ENCODE results near the gene NPHP3. TPM values are rescaled to one million over a fixed set of nuclear protein-coding genes. Genes with fewer than 3 reads are reported as not detected.
"Not testable (repeated sequence)": the region's sequence is repeated elsewhere in the genome, so short reads cannot be mapped to it uniquely, and the experiment has no call there.

Gene NPHP3
- polyA plus RNA-seq, 1 of the 3 experiments (the other 2 are of a cell fraction) = 19.0 TPM

DNA sequence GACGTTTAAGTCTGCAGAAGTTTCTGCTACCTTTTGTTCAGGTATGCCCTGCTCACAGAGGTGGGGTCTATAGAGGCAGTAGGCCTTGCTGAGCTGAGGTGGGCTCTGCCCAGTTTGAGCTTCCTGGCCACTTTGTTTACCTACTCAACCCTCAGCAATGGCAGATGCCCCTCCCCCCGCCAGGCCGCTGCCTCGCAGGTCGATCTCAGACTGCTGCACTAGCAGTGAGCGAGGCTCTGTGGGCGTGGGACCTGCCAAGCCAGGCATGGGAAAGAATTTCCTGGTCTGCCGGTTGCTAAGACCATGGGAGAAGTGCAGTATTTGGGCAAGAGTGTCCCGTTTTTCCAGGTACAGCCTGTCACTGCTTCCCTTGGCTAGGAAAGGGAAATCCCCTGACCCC is 24.5 kb upstream of the NPHP3 start:
- H3K79me2 ChIP-seq (ENCODE audit: insufficient read depth); H3K36me3 ChIP-seq (replicated peaks in 1 of 2; ENCODE audit: control insufficient read depth in 1 of 2, insufficient read depth in 2 of 2, low read length in 1 of 2); H3K4me2 ChIP-seq; H3K4me3 ChIP-seq (ENCODE audit: low read depth in 2 of 2, low read length in 1 of 2); H3K27ac ChIP-seq (ENCODE audit: low read depth in 2 of 2, low read length in 1 of 2); H3K9me3 ChIP-seq; H3K27me3 ChIP-seq (ENCODE audit: insufficient read depth); POLR2A ChIA-PET; H3K9ac ChIP-seq; H3F3A ChIP-seq (replicated peaks; ENCODE audit: insufficient read depth); H4K20me1 ChIP-seq (ENCODE audit: insufficient read depth); H2AFZ ChIP-seq (ENCODE audit: low read depth); H3K9me2 ChIP-seq; H3K4me1 ChIP-seq (ENCODE audit: control insufficient read depth in 1 of 2, insufficient read depth in 2 of 2, low read depth in 1 of 2, low read length in 1 of 2); DNase-seq: not testable (repeated sequence)
- 58% methylated on average over 2 of the region's 9 CpGs for WGBS (ENCODE audit: low lambda C conversion rate)
- CTCF ChIA-PET = interaction anchor here (0.6 to 3.4 kb wide), 5 partner anchors 15 to 676 kb away, joined by 3 to 19 read pairs (median 3); no protein-coding TSS in a partner anchor

DNA sequence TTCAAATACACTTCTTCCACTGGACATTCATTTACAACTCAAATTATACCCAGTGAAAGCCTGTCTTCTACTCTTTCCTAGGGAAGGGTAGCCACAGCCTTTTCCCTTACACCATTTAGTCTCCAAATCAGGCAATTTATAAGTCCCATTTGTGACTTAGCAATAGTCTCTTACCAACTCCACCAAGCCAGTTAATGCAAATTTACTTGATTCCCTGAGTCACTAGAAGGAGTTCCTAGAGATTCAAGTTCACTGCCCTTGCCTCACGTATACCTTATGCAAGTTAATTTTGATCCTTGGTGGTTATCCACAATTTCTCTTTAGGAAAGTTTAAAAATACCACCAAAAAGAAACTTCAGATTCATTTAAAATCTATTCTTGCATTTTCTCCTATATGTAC is 16.1 kb upstream of the NPHP3 start:
- Histone ChIP-seq H4K20me1 (ENCODE audit: insufficient read depth) (no peaks in the 10 kb centered on the region), H3K4me3 (ENCODE audit: low read depth in 2 of 2, low read length in 1 of 2) (no peak overlapping the region), H2AFZ (ENCODE audit: low read depth) (no peak overlapping the region), H3K4me1 (ENCODE audit: control insufficient read depth in 1 of 2, insufficient read depth in 2 of 2, low read depth in 1 of 2, low read length in 1 of 2) (no peaks in the 10 kb centered on the region), H3K9me2 (no peaks in the 10 kb centered on the region), H3K27me3 (ENCODE audit: insufficient read depth) (0 out of 2 replicates have a peak, but pooled peaks cover 6% of the 10 kb centered on the region), H3K79me2 (ENCODE audit: insufficient read depth) (no peaks in the 10 kb centered on the region), H3K36me3 (replicated peaks in 1 of 2; ENCODE audit: control insufficient read depth in 1 of 2, insufficient read depth in 2 of 2, low read length in 1 of 2) (no peaks in the 10 kb centered on the region), H3K27ac (ENCODE audit: low read depth in 2 of 2, low read length in 1 of 2) (no peak overlapping the region), H3F3A (replicated peaks; ENCODE audit: insufficient read depth) (no peaks in the 10 kb centered on the region), H3K9me3 (no peaks in the 10 kb centered on the region), H3K4me2 (no peak overlapping the region), H3K9ac (no peak overlapping the region)
- TF ChIP-seq MXI1 (IDR thresholded peaks at IDR 0.05; ENCODE audit: low read depth, low read length) (no peak), FOXJ3 (CRISPR knock-in tag; IDR thresholded peaks at IDR 0.05) (no peak), SIN3A (IDR thresholded peaks at IDR 0.05; ENCODE audit: borderline replicate concordance, low read depth, low read length) (no peak), RFX5 (IDR thresholded peaks at IDR 0.05; ENCODE audit: low read length) (no peak), ELF1 (IDR thresholded peaks at IDR 0.05) (no peak), RAD21 (IDR thresholded peaks at IDR 0.05; ENCODE audit: low read length) (no peak), FOXM1 (IDR thresholded peaks at IDR 0.05; ENCODE audit: low read depth) (no peak), YY1 (IDR thresholded peaks at IDR 0.05; ENCODE audit: low read depth) (no peak), NFIC (IDR thresholded peaks at IDR 0.05; ENCODE audit: borderline replicate concordance) (no peak), CHD2 (IDR thresholded peaks at IDR 0.05; ENCODE audit: low read length, partially characterized antibody) (no peak), TAF1 (IDR thresholded peaks at IDR 0.05; ENCODE audit: borderline replicate concordance, low read depth, low read length) (no peak), FOSL2 (IDR thresholded peaks at IDR 0.05; ENCODE audit: borderline replicate concordance, low read depth) (no peak), POLR2AphosphoS5 (IDR thresholded peaks at IDR 0.05; ENCODE audit: low read depth, low read length) (no peak), EP300 (IDR thresholded peaks at IDR 0.05; ENCODE audit: borderline replicate concordance in 1 of 2, low read depth in 1 of 2, low read length in 1 of 2) (no peak), TCF12 (IDR thresholded peaks at IDR 0.05) (no peak)
- TF ChIP-seq, protein P1, sequence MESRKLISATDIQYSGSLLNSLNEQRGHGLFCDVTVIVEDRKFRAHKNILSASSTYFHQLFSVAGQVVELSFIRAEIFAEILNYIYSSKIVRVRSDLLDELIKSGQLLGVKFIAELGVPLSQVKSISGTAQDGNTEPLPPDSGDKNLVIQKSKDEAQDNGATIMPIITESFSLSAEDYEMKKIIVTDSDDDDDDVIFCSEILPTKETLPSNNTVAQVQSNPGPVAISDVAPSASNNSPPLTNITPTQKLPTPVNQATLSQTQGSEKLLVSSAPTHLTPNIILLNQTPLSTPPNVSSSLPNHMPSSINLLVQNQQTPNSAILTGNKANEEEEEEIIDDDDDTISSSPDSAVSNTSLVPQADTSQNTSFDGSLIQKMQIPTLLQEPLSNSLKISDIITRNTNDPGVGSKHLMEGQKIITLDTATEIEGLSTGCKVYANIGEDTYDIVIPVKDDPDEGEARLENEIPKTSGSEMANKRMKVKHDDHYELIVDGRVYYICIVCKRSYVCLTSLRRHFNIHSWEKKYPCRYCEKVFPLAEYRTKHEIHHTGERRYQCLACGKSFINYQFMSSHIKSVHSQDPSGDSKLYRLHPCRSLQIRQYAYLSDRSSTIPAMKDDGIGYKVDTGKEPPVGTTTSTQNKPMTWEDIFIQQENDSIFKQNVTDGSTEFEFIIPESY (IDR thresholded peaks at IDR 0.05; ENCODE audit: borderline replicate concordance, low read depth) = no peak
- TF ChIP-seq, protein P2, sequence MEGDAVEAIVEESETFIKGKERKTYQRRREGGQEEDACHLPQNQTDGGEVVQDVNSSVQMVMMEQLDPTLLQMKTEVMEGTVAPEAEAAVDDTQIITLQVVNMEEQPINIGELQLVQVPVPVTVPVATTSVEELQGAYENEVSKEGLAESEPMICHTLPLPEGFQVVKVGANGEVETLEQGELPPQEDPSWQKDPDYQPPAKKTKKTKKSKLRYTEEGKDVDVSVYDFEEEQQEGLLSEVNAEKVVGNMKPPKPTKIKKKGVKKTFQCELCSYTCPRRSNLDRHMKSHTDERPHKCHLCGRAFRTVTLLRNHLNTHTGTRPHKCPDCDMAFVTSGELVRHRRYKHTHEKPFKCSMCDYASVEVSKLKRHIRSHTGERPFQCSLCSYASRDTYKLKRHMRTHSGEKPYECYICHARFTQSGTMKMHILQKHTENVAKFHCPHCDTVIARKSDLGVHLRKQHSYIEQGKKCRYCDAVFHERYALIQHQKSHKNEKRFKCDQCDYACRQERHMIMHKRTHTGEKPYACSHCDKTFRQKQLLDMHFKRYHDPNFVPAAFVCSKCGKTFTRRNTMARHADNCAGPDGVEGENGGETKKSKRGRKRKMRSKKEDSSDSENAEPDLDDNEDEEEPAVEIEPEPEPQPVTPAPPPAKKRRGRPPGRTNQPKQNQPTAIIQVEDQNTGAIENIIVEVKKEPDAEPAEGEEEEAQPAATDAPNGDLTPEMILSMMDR (IDR thresholded peaks at IDR 0.05) = no peak
- ChIA-PET CTCF (interaction anchor here (1.0 to 2.8 kb wide), 4 partner anchors 12 to 638 kb away, joined by 3 to 13 read pairs (median 3); no protein-coding TSS in a partner anchor), POLR2A (no interaction called here)
- 67% methylated on average over 1 of the region's 1 CpG for WGBS (ENCODE audit: low lambda C conversion rate)
- no peak for DNase-seq
